ENCODE measurements around the gene NUDCD2.

DNA sequence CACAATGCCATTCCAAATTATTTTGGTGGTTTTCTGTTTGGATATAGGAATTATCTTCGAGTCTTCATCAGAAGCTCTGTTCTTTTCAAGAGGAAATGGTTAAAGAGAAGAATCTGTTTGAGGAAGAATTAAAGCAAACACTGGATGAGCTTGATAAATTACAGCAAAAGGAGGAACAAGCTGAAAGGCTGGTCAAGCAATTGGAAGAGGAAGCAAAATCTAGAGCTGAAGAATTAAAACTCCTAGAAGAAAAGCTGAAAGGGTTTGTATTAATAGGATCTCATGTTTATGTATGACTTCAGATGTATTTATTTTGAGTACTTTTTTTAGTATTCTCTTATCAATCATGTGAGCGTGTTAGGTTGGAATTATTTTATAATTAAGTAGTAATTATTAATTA, 15.5 kb upstream of the NUDCD2 start:
- TF ChIP-seq, protein P1, sequence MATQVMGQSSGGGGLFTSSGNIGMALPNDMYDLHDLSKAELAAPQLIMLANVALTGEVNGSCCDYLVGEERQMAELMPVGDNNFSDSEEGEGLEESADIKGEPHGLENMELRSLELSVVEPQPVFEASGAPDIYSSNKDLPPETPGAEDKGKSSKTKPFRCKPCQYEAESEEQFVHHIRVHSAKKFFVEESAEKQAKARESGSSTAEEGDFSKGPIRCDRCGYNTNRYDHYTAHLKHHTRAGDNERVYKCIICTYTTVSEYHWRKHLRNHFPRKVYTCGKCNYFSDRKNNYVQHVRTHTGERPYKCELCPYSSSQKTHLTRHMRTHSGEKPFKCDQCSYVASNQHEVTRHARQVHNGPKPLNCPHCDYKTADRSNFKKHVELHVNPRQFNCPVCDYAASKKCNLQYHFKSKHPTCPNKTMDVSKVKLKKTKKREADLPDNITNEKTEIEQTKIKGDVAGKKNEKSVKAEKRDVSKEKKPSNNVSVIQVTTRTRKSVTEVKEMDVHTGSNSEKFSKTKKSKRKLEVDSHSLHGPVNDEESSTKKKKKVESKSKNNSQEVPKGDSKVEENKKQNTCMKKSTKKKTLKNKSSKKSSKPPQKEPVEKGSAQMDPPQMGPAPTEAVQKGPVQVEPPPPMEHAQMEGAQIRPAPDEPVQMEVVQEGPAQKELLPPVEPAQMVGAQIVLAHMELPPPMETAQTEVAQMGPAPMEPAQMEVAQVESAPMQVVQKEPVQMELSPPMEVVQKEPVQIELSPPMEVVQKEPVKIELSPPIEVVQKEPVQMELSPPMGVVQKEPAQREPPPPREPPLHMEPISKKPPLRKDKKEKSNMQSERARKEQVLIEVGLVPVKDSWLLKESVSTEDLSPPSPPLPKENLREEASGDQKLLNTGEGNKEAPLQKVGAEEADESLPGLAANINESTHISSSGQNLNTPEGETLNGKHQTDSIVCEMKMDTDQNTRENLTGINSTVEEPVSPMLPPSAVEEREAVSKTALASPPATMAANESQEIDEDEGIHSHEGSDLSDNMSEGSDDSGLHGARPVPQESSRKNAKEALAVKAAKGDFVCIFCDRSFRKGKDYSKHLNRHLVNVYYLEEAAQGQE (IDR thresholded peaks at IDR 0.05; ENCODE audit: low read depth): no peak
- no peak for TF ChIP-seq EP300 (IDR thresholded peaks at IDR 0.05; ENCODE audit: borderline replicate concordance)
- TF ChIP-seq EGR1 (IDR thresholded peaks at IDR 0.05): no peak
- no peak for TF ChIP-seq RAD21 (IDR thresholded peaks at IDR 0.05; ENCODE audit: low read depth)
- no peak for TF ChIP-seq FOXM1 (IDR thresholded peaks at IDR 0.05; ENCODE audit: borderline replicate concordance, low read depth)
- TF ChIP-seq, protein P2, sequence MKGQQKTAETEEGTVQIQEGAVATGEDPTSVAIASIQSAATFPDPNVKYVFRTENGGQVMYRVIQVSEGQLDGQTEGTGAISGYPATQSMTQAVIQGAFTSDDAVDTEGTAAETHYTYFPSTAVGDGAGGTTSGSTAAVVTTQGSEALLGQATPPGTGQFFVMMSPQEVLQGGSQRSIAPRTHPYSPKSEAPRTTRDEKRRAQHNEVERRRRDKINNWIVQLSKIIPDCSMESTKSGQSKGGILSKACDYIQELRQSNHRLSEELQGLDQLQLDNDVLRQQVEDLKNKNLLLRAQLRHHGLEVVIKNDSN (IDR thresholded peaks at IDR 0.05): no peak
- TF ChIP-seq TCF12 (IDR thresholded peaks at IDR 0.05; ENCODE audit: low read depth): no peak
- no peak for TF ChIP-seq YY1 (IDR thresholded peaks at IDR 0.05; ENCODE audit: low read depth)
- no peak for TF ChIP-seq CEBPB (IDR thresholded peaks at IDR 0.05)
- no peak for TF ChIP-seq TAF1 (IDR thresholded peaks at IDR 0.05; ENCODE audit: low read depth)
- TF ChIP-seq, protein P3, sequence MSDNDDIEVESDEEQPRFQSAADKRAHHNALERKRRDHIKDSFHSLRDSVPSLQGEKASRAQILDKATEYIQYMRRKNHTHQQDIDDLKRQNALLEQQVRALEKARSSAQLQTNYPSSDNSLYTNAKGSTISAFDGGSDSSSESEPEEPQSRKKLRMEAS (IDR thresholded peaks at IDR 0.05): no peak
- no peak for TF ChIP-seq ZBTB7A (IDR thresholded peaks at IDR 0.05; ENCODE audit: low read depth)
- TF ChIP-seq CREB1 (IDR thresholded peaks at IDR 0.05; ENCODE audit: low read depth): no peak

Measured in Ishikawa (cell line).